Activated T-cell treated with anti-CD3 and anti-CD28 coated beads for 24 hours (primary cell): ENCODE data around the gene GATB.

Experiments
- DNase-seq: peaks from one replicate; pipeline ENCODE4 v3.0.0-alpha.2; 2020; ENCODE audit warnings: low read depth

Gene GATB

DNA sequence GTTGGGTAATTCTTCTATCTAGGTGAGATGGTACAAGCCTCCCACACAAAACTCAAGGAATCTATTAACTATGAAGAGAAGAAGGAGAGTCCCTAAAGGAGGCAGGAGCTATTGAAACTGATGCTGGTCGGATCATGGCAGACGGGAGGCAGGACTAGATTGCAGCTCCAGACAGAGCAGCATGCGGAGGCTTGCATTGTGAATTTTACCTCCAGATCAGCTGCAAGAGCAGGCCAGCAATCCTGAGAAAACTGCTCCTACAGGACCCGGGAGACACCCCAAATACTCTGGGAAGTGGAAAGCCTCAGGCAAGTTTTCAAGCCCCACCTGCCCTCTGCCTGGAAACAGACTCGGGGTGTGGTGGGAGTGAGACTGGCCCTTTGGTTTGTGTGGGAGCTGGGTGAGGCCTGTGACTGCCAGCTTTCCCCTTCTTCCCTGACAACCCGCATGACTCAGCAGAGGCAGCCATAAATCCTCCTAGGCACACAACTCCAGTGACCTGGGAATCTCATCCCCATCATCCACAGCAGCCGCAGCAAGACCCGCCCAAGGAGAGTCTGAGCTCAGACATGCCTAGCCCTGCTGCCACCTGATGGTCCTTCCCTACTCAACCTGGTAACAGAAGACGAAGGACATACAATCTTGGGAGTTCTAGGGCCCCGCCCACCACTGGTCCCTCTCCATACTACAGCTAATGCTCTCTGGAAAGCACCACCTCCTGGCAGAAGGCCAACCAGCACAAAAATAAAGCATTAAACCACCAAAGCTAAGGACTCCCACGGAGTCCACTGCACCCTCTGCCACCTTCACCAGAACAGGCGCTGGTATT lies 30.9 kb downstream of the GATB start:
- no peak for DNase-seq

DNA sequence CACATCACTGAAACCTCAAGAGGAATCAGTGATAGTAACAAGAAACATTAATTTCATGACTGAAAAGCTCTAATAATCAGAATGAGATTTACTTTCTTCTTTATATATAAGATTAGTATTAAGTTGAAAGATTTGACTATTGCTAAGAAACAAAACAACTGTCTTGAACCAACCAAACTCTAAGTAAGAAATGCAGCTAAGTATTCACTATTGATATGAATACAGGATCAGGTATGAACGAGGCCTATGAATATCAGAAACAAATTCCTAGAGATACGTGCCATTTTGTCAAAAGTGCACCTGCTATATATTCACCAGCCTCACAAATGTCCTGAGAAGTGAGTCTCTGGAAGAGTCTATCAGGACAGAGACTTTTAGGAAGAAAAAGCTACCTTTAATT lies 32.1 kb downstream of the GATB start:
- no peak for DNase-seq

DNA sequence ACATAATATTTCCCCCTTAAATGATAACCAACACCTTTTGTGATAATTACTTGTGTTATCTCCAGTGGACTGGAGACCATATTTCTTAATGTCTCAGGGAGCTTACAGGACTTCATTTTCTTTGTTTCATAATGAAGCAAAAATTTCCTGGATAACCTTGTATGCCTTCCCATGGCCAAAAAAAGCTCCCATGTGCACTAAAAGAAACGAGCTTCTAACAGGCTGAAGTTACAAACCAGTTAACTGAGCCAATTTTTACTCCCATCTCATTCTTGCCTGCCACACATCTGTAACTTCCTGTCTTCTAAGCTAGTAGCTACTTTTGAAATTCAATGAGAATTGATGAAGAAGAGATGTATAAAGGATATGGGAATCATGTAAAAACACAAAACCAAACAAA lies 32.8 kb downstream of the GATB start:
- DNase-seq, result no peak

DNA sequence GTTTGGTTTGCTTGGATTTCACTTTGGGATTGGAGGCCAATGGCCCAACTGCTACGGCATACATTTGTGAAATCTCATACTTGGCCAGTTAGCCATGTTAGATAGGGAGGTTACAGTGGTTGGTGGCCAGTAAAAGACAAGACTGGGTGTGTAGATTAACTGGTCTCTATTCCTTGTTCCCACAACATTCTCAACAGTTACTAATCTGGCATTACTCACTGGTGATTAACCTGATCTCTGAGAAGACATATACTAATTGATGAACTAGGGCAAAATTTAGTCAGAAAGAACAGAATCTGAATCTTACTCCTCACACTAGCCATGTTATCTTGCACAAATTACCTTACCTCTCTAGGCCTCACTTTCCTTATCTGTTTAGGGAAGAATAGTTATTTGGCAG lies 33.4 kb downstream of the GATB start:
- DNase-seq, result no peak

DNA sequence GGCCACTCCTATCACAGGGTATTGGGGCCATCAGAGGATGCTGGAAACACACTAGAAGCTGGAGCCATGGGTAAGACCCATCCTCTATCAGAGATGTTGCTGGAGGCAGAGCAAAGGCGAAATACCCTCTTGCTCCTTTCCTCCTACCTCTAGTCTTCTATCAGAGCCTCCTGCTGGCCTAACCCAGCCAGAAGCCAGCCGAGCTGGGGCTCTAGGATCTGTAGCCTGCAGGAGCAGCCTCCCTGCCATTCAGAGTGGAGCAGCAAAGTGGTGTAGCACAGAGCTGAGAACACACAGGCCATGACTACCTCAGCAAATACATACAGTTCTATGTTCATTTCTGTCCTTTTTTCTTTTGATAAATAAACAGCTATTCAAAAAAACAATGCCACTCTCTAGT lies 35.7 kb downstream of the GATB start:
- no peak for DNase-seq

DNA sequence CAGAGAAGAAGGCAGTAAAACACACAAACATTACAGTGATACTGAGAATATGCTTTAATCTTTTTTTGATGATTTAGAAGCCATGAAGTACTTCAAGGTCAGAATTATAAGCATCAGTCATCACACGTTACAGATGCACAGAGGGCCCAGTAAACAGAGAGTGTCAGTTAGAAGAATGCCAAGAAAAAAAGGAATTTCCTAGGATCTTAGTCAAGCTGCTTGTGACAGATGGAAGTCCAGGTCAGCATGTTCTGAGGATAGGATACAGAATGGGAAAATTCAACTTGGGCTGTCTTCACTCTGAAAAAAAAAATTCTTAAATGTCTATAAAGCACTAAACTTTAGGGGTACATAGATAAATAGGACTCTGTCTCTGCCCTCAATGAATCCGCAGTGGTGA lies 38.9 kb downstream of the GATB start:
- no peak for DNase-seq

DNA sequence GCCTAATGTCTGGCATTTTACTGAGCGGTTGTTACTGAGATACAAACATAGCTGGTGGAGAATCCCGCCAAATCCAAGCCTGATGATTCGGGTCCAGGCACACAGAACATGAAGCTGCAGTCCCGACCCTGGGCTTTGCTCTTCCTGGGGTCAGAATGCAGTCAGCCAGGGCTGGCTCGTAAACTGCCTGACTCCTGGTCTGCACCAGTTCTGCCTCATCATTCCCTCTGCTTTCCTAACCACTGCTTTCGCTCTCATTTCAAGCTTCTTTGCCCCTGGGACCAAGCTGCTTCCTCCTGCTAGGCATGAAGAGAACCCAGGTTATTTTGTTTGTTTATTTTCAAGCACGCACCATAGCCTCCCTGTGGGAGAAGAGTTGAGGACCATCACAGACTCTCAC lies 39.3 kb downstream of the GATB start:
- DNase-seq, result no peak

DNA sequence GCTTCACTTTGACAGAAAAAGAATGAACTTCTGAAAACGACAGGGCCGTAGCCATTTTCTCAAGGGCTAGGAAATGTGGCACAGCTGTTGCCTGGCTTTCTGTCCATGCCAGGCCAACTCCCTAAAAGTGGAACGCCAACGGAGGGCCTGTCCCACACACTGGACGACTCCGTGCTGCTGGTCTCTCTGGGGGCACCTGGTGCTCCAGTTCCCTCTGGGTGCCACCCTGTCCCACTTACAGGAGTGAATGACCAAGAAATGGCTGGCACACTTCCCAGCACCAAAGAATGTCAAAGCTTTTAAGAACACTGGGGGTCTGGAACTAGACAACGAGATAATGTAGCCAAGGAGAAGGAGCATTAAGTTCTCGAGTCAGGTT lies 40.9 kb downstream of the GATB start:
- no peak for DNase-seq

DNA sequence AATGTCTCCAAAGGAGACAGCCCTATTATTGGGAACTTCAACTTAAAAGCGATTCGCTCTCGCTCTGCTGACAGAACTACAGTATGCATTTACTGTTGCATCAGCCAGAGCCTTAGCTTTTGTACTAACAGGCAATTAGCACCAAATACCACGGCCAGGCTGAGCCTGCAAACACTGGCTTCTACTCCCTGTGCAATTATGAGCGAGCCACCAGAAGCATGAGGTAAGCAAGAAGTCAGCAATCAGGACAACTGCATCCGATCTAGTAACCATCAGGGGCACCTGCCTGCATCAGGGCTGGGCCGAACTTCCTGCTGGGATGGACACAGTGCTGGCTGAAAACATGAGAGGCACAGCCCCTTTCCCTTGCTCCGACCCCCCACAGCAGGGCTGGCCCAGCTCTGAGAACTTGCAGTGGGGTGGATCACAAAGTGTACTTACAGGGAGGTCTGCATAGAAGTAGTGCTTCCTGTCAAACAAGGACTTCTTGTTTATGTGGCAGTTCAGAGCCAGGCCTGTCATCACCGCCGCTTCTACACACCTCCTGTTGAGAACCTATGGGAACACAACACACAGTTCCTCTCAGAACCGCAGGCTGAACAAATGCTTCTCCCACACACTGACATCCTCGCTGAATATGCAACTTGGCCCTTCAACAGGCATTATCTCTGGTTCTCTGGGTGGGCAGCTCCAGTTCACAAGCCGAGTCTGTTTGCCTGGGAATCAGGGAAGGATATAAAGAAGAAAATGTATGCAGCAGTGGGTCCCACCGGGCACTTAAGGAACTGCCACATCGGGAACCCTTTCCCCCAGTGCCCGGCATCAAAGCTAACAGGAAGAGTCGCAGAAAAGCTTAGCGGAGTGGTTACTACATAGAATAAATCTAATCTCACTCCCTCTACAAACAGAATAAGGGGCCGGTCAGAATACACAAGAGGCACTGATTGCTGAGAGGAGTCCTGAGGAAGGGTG lies 41.5 kb downstream of the GATB start:
- DNase-seq, result no peak

DNA sequence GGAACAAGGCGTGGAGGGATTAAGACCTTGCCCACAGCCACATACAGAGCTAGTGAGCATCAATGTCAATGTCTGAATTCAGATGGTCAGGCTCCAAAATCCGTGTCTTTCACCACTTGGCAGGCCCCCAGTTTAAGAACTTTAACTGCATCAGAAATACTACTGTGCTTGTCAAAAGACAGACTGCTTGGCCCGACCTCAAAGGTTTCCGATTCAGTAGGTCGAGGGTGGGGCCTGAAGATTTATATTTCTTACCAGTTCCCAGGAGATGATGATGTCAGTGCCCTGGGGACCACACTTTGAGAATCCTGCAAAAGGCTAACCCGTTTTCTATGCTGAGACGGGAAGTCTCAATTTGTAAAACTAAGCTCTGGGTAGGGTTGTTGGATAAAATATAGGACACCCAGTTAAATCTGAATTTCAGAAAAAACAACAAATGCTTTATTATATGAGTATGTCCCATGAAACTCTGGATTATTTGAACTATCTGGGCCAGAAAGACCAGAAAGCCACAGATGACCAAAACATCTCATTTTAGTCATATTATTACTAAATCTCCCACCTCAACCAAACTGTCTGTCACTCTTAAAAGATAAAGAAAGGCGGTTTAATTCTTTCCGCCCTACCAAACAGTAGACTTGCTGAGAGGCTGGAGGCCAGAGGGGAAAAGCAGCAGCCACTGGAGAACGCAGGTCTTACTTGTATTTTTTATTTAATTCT lies 42.7 kb downstream of the GATB start:
- no peak for DNase-seq

DNA sequence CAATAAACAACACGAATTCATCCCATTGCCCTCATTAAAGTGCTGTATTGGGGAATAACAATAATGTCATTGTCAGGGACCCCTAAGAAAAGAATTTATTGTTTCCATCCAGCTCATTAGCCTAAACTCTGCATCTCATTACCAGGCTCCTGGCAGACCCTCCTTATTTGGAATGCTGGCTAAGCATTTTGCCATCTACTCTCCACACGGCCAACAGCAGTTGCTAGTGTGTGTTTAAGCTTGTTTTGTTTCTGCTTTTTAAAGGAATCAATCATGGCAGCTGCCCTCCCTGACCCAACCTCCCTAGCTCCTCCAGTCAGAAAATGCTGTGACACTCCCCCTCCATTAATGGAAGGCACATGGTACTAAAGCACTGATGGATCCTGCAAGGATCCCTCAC lies 43.5 kb downstream of the GATB start:
- DNase-seq, result no peak

DNA sequence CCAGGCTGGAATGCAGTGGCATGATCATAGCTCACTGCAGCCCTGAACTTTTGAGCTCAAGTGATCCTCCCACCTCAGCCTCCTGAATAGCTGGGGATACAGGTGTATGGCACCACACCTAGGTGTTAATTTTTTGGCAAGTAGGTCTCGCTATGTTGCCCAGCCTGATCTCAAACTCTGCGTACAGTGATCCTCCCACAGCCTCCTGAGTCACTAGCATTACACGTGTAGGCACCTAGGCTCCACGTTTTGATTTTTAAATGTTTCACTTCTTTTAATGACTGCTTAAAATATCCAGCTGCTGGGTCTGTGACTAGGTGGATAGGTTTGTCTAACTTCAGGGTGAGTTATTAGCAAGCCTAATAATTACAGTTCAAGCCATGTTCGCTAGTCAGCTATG lies 44.5 kb downstream of the GATB start:
- DNase-seq, result no peak

DNA sequence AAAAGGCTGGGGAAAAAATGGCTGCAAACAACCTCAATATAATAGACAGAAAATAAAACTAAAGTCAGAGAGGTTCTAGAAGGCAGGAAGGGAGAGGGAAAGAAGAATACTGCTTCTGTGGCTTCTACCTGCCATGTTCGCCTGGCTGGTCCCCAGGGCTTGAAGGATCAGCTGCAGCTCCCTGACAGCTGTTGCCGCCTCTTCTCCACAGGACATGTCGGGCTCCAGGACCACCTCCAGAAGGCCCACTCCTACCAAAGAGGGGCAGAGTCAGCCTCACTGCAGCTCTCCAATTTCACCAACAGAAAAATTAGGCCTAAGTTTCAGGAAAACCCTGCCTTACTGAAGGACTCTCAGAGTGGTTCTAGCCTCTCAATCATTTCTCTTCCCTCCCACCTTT lies 44.9 kb downstream of the GATB start:
- no peak for DNase-seq

DNA sequence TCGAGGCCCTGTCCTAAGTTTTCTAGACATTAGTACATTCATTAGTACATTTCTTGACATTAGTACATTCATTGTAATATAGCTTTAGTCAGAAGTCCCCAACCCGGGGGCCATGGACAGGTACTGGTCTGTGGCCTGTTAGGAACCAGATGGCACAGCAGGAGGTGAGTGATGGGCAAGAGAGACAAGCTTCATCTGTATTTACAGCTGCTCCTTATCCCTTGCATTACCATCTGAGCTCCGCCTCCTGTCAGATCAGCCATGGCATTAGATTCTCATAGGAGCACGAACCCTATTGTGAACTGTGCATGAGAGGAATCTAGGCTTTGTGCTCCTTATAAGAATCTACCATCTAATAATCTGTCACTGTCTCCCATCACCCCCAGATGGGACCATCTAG lies 48.0 kb downstream of the GATB start:
- no peak for DNase-seq

DNA sequence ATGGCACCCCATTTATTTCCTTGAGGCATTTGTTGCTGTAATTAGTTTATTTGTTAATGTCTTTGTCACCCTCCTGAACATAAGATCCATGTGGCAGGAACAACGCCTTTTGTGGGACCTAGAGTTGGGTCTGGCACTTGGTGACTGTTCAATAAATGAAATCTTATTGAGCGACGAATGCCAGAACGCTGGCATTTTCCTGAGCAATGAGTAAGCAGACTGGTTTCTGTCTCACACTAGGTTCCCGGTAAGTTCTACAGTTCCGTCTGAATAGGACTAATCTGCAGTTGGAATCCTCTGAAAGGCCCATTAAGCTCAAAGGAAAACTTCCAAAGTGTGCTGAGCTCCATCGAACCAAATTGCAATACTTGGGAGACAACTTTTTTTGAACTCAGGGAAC lies 49.2 kb downstream of the GATB start:
- DNase-seq, result no peak

DNA sequence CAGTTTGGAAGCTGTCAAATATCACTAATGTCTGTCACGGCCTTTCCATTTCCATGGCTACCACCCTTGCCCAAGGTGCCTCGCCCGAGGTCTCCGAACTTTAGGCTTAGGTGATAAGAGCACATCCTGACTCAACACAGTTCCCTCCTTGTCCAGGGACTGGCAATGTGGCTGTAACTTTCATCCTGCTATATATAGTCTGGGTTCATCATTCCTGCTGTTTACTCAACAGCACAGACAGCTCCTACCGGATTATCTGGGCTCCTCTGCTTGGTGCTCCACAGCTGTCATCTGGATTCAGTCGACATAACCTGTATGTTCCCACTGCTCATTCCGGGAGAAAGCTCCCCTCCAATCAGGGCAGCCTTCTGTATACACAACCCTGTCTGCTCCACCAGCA lies 51.2 kb downstream of the GATB start:
- DNase-seq, result no peak

DNA sequence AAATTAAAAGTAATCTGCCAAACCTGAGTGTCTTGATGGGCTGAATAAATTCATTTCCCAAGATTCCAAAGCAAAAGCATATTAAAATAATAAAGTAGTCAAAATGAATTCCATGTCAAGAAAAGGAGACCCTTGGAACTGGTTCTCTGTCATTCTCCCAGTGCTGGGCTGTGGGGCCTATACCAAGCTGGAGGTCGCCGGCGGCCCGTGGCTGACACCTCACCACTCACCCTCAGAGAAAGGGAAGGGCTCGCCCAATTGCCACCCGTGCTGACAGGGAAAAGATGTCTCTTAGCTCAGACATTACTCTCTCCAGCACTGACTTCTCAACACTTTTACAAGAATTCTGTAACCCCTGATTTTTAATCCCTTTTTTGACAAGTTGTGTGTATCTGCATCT lies 51.7 kb downstream of the GATB start:
- no peak for DNase-seq

DNA sequence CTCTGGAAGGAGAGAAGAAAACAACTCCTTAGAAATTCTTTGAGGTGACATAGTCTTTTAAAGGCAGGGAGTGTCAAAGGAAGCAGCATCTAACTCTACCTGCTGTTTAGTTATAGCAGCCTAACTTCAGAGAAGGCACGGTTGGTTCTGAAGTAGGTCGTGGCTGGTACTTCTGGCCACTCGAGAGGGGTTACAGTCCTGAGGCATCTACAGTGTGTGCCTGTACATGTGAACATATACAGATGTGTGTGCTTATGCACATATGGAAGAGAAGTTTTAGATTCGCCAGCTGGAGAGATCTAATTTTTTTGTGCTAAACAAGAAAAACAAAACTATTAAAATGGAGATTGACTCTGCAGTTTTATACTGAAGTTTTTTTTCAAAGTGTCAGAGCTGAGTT lies 52.7 kb downstream of the GATB start:
- DNase-seq, result no peak

DNA sequence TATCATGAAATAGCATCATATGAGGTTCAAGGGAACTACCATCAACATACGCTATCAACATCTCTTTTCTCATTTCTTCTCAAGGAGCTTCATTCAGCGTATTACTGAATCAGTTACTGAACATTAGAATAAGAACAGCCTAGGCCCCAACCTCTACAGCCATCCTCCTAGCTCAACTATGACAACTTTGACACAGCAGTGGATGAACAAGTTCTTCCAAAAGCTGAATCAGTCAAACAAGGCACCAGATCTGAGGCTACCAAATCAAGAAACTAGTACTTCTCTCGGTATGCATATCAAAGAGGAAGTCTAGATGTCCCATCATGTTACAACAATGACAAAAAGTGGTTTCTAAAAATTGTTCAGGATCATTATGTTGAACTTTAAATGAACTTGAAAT lies 57.4 kb downstream of the GATB start:
- no peak for DNase-seq

DNA sequence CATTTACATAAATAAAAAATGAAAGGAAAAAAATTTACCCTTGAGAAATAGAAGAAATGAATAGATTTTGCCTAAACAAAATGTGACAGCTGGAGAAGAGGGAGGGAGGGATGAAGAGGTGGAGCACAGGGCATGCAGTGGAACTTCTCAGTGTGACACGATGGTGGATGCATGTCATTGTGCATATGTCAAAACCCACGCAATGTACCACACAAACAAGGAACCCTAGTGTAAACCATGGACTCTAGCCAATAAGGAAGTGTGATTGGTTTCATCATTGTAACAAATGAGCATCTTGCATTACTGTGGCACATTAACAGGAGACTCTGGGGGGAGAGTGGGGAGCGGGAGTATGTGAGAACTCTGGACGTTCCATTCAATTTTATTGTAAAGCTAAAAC lies 58.6 kb downstream of the GATB start:
- no peak for DNase-seq

DNA sequence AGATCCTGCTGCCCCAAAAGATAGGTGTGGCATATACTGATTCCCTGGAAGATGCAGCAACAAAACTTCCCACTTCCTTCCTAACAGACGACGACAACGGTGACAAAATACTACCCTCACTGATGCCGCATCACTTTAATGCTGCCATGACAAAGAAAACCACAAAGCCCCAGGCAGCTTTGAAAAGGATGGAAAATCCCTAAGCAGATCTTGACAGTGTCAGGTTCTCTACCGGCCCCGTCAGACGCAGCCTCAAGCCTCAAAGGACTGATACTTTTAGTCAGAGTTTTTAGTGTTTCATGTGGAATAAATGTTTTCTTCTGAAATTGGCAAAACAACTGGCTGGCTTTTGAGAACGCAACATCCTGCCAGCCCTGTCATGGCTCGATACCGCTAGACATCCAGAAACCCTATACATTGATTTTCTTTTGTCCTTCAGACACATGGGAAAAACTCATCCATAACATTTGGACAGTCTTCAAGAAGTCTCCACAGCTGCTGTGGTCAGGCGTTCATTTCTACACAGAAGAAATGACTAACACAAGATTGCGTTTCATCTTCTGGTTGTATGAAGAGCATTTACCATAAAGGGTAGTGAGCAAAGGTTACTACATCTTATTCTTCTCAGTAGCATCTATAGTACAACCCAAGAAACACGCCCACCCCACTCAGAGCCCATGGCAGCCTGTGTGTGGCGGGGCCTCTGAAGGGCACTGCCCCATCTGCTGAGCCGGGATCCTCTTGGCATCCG lies 60.1 kb downstream of the GATB start:
- no peak for DNase-seq

DNA sequence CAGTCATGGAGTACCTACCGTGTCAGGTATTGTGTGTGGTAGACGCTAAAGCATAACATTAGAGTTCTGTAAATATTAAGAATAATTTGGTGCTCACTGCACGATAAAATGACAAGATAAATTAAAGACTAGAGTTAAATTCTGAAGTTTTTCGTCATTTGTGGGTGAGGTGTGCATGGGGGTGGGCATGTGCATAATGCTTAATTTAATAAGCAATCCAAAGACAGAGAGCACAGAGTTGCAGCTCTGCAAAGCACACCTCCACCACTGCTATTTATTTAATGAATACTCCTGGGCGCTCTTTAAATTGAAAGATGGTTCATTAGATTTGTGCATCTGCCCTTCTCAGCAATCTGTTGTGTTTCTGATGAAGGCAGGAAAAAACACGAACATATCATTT lies 62.6 kb downstream of the GATB start:
- DNase-seq, result no peak
